HepG2 (cell line): Measurements from ENCODE around the gene U2AF1. TPM values are rescaled to one million over a fixed set of nuclear protein-coding genes. Genes with fewer than 3 reads are reported as not detected.
"Not testable (repeated sequence)": the region's sequence is repeated elsewhere in the genome, so short reads cannot be mapped to it uniquely, and the experiment has no call there.

Source experiments
- ATAC-seq: fragments of 200-7000 bp; cut with Tn5 transposase; 3 replicates; pipeline ENCODE4 v1.9.1; 2020; ENCODE audit warnings: mild to moderate bottlenecking, moderate library complexity
- BruUV-seq: library from RNA; stranded (reverse); fragments of 400-500 nt; replicated peaks from 2 replicates; lab custom pipeline; 2021; lab: Mats Ljungman, UMichigan
- CTCF ChIA-PET: fragments of 300-600 bp; formaldehyde crosslinking; extraction: SDS; loops from one replicate; lab custom pipeline; 2021; ENCODE audit warnings: low total read pairs, inconsistent platforms, low intra/inter-chr PET ratio; lab: Yijun Ruan, JAX
- POLR2A ChIA-PET: fragments of 350-600 bp; sonication (Branson Sonifier 250); formaldehyde crosslinking; loops from one replicate; lab custom pipeline; 2020; ENCODE audit warnings: antibody characterized with exemption, inconsistent platforms; lab: Yijun Ruan, JAX
- DNase-seq: peaks from one replicate; pipeline ENCODE4 v3.0.0-alpha.2; 2015; ENCODE audit warnings: low spot score
- FAIRE-seq: peaks from 3 replicates; lab custom pipeline; 2011; peaks lifted over from hg19 to GRCh38; lab: Jason Lieb, UNC
- H2AFZ ChIP-seq: one replicate; pipeline ENCODE4 v1.6.1; 2011; ENCODE audit warnings: low read length, inconsistent platforms
- H3K27ac ChIP-seq: fragments of 300-600 bp; 3 replicates; pipeline ENCODE4 v1.8.0; 2011; ENCODE audit warnings: mixed run types, mild to moderate bottlenecking, mixed read lengths, low read length, inconsistent platforms; ENCODE audit not compliant: insufficient read depth; ENCODE audit errors: extremely low read length
- H3K27me3 ChIP-seq, 2 experiments: fragments of 200-600 bp in 1 of 2; 2 replicates in 1 of 2; 3 replicates in 1 of 2; pipeline versions ENCODE4 v1.6.0 to v1.8.0; 2011; ENCODE audit warnings: low read length in 2 of 2, mild to moderate bottlenecking in 2 of 2, moderate library complexity in 2 of 2, inconsistent platforms in 1 of 2; ENCODE audit not compliant: insufficient read depth in 2 of 2, control insufficient read depth in 1 of 2
- H3K36me3 ChIP-seq, 2 experiments: fragments of 200-600 bp in 1 of 2; replicated peaks in 1 of 2; 2 replicates in 1 of 2; 3 replicates in 1 of 2; pipeline versions ENCODE4 v1.5.1 to v1.8.0; 2011; ENCODE audit warnings: low read length in 2 of 2, inconsistent platforms in 1 of 2; ENCODE audit not compliant: insufficient read depth in 2 of 2, control insufficient read depth in 1 of 2
- H3K4me1 ChIP-seq: 2 replicates; pipeline ENCODE4 v1.5.1; 2012; ENCODE audit warnings: low read length, inconsistent platforms; ENCODE audit not compliant: insufficient read depth
- H3K4me2 ChIP-seq: 2 replicates; pipeline ENCODE4 v1.6.0; 2011; ENCODE audit warnings: low read depth, low read length, inconsistent platforms
- H3K4me3 ChIP-seq, 3 experiments: fragments of 200-600 bp in 1 of 3; sonication (generic), shearing (Covaris generic) in 1 of 3; replicated peaks in 1 of 3; 2 replicates each; pipeline ENCODE4 v1.5.1; 2011 to 2016; ENCODE audit warnings: low read length in 3 of 3, inconsistent platforms in 2 of 3, low read depth in 2 of 3, mild to moderate bottlenecking in 2 of 3, control low read depth in 1 of 3, mixed read lengths in 1 of 3; ENCODE audit not compliant: insufficient read depth in 1 of 3
- H3K79me2 ChIP-seq: one replicate; pipeline ENCODE4 v1.6.1; 2011; ENCODE audit warnings: low read length, inconsistent platforms; ENCODE audit not compliant: insufficient read depth
- H3K9ac ChIP-seq: 2 replicates; pipeline ENCODE4 v1.6.0; 2011; ENCODE audit warnings: mild to moderate bottlenecking, low read depth, low read length, inconsistent platforms; ENCODE audit not compliant: insufficient read depth
- H3K9me3 ChIP-seq: 2 replicates; pipeline ENCODE4 v1.5.1; 2012; ENCODE audit warnings: mild to moderate bottlenecking, low read length
- H4K20me1 ChIP-seq: 2 replicates; pipeline ENCODE4 v1.6.0; 2011; ENCODE audit warnings: inconsistent platforms, mild to moderate bottlenecking, low read length, moderate library complexity; ENCODE audit not compliant: insufficient read depth
- WGBS: methylation state at CpG from one replicate; pipeline ENCODE4 v1.1.6; 2017; ENCODE audit warnings: low lambda C conversion rate; 5-methylcytosine and 5-hydroxymethylcytosine counted together
- in situ Hi-C: cut with HindIII; loops from 2 replicates; pipeline ENCODE4 v1.10.0; 2017; ENCODE audit warnings: low pct_unique_long_range_greater_than_20kb; ENCODE audit not compliant: extremely low pct_ligation_motif_present
- intact Hi-C: fragments of 100-400 bp; cut with micrococcal nuclease; formaldehyde crosslinking; loops from one replicate; pipeline ENCODE4 v1.10.0; 2022; ENCODE audit not compliant: unreplicated experiment
- polyA plus RNA-seq, 8 experiments: library from polyadenylated mRNA; depleted of rRNA in 3 of 8; stranded (reverse) in 7 of 8; unstranded in 1 of 8; fragments of >200 nt; fragmentation: Illumina TruSeq in 4 of 8; extraction: Trizol in 4 of 8; gene quantifications; 2 replicates each; pipeline versions ENCODE4 v1.2.1 to v1.2.3, GENCODE V29; 2011 to 2016; ENCODE audit warnings: low read depth in 4 of 8, missing spikeins in 1 of 8, mixed read lengths in 1 of 8; ENCODE audit not compliant: insufficient read depth in 1 of 8
- total RNA-seq, 5 experiments: library from RNA; depleted of rRNA; stranded (reverse); fragments of >200 nt; fragmentation: Illumina TruSeq; extraction: Trizol; gene quantifications; 2 replicates each; pipeline ENCODE4 v1.2.3, GENCODE V29; 2016; ENCODE audit warnings: low read depth in 1 of 5

U2AF1 gene
- total and polyA plus RNA-seq, 2 of the 13 experiments (the other 11 are each of a cell fraction or from before 2014, with no cell fraction given): 21.2 to 26.8 TPM

DNA sequence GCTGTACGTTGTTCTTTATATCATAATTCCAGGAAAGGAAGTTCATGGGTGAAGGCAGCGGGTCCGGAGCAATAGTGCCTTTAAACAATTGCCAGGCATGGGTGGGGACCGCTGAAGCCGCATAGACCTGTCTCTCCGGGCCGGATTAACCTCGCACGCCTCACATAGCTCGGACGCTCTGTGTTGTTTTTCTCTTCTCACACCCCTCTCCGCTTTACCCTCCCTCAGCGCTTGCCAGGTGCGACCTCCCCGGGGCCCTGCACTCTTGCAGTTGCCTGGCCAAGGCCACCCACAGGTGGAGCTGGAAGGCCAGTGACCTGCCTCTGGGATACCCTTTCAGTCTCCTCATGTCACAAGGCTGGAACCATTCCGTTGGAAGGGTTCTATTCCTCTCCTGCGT, 807 bp upstream of the U2AF1 start:
- in situ Hi-C loops, H3K9ac ChIP-seq, H3K27ac ChIP-seq, H3K4me3 ChIP-seq, H3K4me2 ChIP-seq, DNase-seq, H3K36me3 ChIP-seq, H3K79me2 ChIP-seq, POLR2A ChIA-PET, H2AFZ ChIP-seq, H3K27me3 ChIP-seq, H3K4me1 ChIP-seq, H4K20me1 ChIP-seq, BruUV-seq, CTCF ChIA-PET, intact Hi-C loops, H3K9me3 ChIP-seq: not testable (repeated sequence)
- ATAC-seq (peak; percentile 91), FAIRE-seq (peak; percentile 39)
- WGBS: no CpG with 5 or more reads among the region's 17 CpGs

DNA sequence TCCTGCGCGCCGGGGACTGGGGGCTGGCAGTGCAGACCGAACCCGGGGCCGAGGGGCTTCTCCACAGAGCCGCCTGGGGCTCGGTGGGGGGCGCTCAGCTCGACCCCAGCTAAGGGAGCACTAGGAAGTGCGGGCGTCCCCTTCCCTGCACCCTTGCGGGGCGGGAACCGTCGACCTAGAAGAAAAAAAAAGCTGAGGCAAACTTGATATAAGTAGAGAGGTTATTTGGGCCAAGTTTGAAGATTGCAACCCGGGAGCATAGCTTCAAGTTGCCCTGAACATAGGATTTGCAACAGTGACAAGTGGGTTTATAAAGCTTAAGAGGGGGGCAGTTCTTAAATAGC, 396 bp upstream of the U2AF1 start:
- FAIRE-seq, H3K79me2 ChIP-seq, BruUV-seq, H4K20me1 ChIP-seq, H3K4me1 ChIP-seq, DNase-seq, H3K4me2 ChIP-seq, H3K4me3 ChIP-seq, intact Hi-C loops, H2AFZ ChIP-seq, H3K27me3 ChIP-seq, CTCF ChIA-PET, H3K9me3 ChIP-seq, ATAC-seq, H3K9ac ChIP-seq, H3K27ac ChIP-seq, POLR2A ChIA-PET, in situ Hi-C loops, H3K36me3 ChIP-seq: not testable (repeated sequence)
- WGBS: no CpG with 5 or more reads among the region's 17 CpGs

DNA sequence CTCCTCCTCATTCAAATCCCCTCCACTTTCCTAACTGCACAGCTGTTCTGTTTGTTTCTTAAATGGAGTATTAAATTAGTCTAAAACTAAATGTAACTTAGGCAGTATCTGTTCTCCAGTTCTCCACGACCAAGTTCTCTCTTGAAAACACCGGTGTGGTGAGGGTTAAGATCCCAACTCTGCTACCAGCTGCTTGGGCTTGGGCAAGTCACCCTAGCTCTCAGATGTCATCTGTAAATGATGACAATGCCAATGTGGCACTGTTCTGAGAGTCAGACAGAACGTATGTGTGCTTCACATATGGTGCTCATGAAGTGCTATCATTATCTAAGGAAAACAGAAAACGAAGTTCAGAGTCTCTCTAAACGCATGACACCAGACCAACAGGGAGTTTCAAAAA, 2.7 kb downstream of the U2AF1 start:
- H3K9me3 ChIP-seq, H3K4me3 ChIP-seq, H3K4me1 ChIP-seq, H3K79me2 ChIP-seq, POLR2A ChIA-PET, H3K4me2 ChIP-seq, intact Hi-C loops, H3K27me3 ChIP-seq, H3K36me3 ChIP-seq, H3K27ac ChIP-seq, ATAC-seq, DNase-seq, H4K20me1 ChIP-seq, BruUV-seq, H3K9ac ChIP-seq, FAIRE-seq, CTCF ChIA-PET, in situ Hi-C loops, H2AFZ ChIP-seq: not testable (repeated sequence)
- 90% methylated on average over 2 of the region's 5 CpGs for WGBS

DNA sequence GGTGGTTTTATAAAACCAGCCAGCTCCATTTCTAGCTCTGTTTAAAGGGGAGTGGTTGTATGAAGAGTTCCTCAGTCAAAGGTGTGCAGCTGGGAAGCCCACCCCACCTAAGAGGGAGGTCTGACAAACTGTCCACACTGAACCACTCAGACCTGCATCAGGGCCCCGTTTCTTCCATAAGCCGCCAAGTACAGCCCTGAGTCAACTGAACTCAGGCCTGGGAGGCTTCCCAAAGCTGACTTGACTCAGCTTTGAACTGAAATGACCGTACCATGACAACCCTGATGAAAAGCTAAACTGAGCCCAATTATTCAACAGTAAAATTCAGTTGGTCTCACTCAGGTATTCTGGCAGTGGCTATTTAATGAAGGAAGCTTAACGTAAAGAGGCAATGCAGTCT, 5.1 kb downstream of the U2AF1 start:
- H3K9me3 ChIP-seq, ATAC-seq, H3K9ac ChIP-seq, H2AFZ ChIP-seq, H3K4me3 ChIP-seq, H3K4me2 ChIP-seq, FAIRE-seq, H4K20me1 ChIP-seq, H3K27ac ChIP-seq, H3K79me2 ChIP-seq, BruUV-seq, DNase-seq, H3K4me1 ChIP-seq, H3K27me3 ChIP-seq, intact Hi-C loops, in situ Hi-C loops, POLR2A ChIA-PET, CTCF ChIA-PET, H3K36me3 ChIP-seq: not testable (repeated sequence)
- WGBS: no CpG with 5 or more reads among the region's 4 CpGs
